ENCODE results near the gene FBXW4. TPM values are rescaled to one million over a fixed set of nuclear protein-coding genes. Genes with fewer than 3 reads are reported as not detected.

The FBXW4 gene
- total and polyA plus RNA-seq, 4 donors = 28.0 to 65.6 (median 54.5) TPM

DNA sequence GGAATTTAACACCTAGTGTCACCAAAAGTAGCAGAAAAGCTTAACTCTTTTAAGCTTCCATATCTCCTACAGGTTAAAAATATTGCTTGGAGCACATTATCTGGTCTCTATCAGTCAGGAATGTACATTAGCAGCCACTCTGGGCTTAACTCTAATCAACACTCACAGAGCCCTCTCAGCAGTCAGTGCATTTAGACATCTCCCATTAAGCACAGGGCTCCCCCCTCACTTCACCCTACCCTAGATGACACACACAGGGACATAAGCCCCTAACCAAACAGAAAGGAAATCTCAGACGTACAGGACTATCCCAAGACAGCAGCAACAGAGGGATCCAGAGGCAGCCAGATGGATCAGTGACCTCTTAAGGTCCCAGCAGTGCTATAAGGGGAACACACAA lies 26.4 kb downstream of the FBXW4 start:
- DNase-seq (no peak), ATAC-seq (ENCODE audit: insufficient read depth, low FRiP score) (no peak)
- TF ChIP-seq, protein P1, sequence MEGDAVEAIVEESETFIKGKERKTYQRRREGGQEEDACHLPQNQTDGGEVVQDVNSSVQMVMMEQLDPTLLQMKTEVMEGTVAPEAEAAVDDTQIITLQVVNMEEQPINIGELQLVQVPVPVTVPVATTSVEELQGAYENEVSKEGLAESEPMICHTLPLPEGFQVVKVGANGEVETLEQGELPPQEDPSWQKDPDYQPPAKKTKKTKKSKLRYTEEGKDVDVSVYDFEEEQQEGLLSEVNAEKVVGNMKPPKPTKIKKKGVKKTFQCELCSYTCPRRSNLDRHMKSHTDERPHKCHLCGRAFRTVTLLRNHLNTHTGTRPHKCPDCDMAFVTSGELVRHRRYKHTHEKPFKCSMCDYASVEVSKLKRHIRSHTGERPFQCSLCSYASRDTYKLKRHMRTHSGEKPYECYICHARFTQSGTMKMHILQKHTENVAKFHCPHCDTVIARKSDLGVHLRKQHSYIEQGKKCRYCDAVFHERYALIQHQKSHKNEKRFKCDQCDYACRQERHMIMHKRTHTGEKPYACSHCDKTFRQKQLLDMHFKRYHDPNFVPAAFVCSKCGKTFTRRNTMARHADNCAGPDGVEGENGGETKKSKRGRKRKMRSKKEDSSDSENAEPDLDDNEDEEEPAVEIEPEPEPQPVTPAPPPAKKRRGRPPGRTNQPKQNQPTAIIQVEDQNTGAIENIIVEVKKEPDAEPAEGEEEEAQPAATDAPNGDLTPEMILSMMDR (IDR thresholded peaks at IDR 0.05; ENCODE audit: control extremely low read depth, extremely low read depth) = no peak
- Histone ChIP-seq H3K27ac (ENCODE audit: low read depth in 1 of 2, low read length in 1 of 2) (no peak overlapping the region), H3K36me3 (ENCODE audit: control insufficient read depth in 4 of 4, insufficient read depth in 4 of 4, low read length in 4 of 4) (peaks cover 9 to 42% (median 32%) of the 10 kb centered on the region in 4 donors), H3K9ac (ENCODE audit: insufficient read depth in 1 of 2, low read length in 2 of 2) (no peak overlapping the region), H3K4me3 (no peak overlapping the region), H3K9me3 (ENCODE audit: control insufficient read depth in 4 of 4, insufficient read depth in 3 of 4, low read length in 3 of 4) (no peaks in the 10 kb centered on the region), H3K4me1 (ENCODE audit: control insufficient read depth in 5 of 5, insufficient read depth in 5 of 5, low read length in 5 of 5) (peaks cover 0 to 9% (median 0%) of the 10 kb centered on the region in 5 donors), H3K27me3 (ENCODE audit: control insufficient read depth in 3 of 3, insufficient read depth in 3 of 3, low read length in 2 of 3) (no peaks in the 10 kb centered on the region)
- 80 to 82% methylated on average over 1 of the region's 1 CpG for WGBS, 2 donors

DNA sequence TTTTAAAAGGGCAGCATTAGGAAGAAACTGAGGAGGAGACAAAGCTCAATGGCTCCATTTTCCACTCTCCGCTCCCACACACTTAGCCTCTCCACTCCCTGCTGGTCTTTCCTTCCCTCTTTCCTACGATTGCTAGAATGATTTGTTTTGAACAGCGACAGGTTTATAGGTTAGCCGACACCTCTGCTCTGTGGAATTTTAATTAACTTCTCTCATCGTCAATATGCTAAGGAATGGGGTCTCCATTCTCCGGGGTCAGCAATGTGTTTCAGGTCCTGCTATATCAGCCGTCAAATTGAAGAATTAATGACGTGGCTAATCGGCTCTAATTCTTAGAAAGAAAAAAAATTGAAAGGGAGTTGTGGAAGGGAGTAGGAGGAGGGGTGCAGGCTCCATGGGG lies 28.9 kb downstream of the FBXW4 start:
- TF ChIP-seq, protein P1 (IDR thresholded peaks at IDR 0.05; ENCODE audit: control extremely low read depth, extremely low read depth) = no peak
- no peaks in the 10 kb centered on the region for H3K27me3 ChIP-seq (ENCODE audit: control insufficient read depth in 3 of 3, insufficient read depth in 3 of 3, low read length in 2 of 3)
- no peak for DNase-seq
- peaks cover 0 to 9% (median 0%) of the 10 kb centered on the region in 5 donors for H3K4me1 ChIP-seq (ENCODE audit: control insufficient read depth in 5 of 5, insufficient read depth in 5 of 5, low read length in 5 of 5)
- ATAC-seq (ENCODE audit: insufficient read depth, low FRiP score) = no peak
- peaks cover 9 to 47% (median 33%) of the 10 kb centered on the region in 4 donors for H3K36me3 ChIP-seq (ENCODE audit: control insufficient read depth in 4 of 4, insufficient read depth in 4 of 4, low read length in 4 of 4)
- no peak overlapping the region for H3K9ac ChIP-seq (ENCODE audit: insufficient read depth in 1 of 2, low read length in 2 of 2)
- H3K9me3 ChIP-seq (ENCODE audit: control insufficient read depth in 4 of 4, insufficient read depth in 3 of 4, low read length in 3 of 4) = no peaks in the 10 kb centered on the region
- WGBS, 2 donors = 84 to 87% methylated on average over 9 of the region's 9 CpGs
- no peak overlapping the region for H3K4me3 ChIP-seq
- no peak overlapping the region for H3K27ac ChIP-seq (ENCODE audit: low read depth in 1 of 2, low read length in 1 of 2)

DNA sequence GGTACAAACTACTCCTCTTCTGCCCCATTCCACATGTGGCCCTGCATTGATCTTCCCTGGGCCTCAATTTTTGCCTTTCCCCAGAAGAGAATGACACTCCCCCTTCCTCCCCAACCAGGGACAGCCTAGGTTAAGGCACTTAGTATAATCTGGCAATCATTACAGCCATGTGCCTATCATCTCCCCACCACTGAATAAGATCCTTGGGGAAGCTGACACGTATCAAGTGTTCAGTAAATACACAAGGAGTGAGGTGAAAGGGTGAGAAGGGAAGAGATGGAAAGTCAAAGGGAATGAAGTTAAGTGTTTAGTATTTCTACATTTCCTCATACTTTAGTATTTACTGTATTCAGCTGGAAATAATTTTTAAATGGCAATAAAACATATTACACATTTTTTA lies 31.9 kb downstream of the FBXW4 start:
- no peaks in the 10 kb centered on the region for H3K27me3 ChIP-seq (ENCODE audit: control insufficient read depth in 3 of 3, insufficient read depth in 3 of 3, low read length in 2 of 3)
- peaks cover 9 to 46% (median 41%) of the 10 kb centered on the region in 4 donors for H3K36me3 ChIP-seq (ENCODE audit: control insufficient read depth in 4 of 4, insufficient read depth in 4 of 4, low read length in 4 of 4)
- DNase-seq (no peak), ATAC-seq (ENCODE audit: insufficient read depth, low FRiP score) (peak; percentile 45)
- H3K9ac ChIP-seq (ENCODE audit: insufficient read depth in 1 of 2, low read length in 2 of 2) = no peak overlapping the region
- no peaks in the 10 kb centered on the region for H3K9me3 ChIP-seq (ENCODE audit: control insufficient read depth in 4 of 4, insufficient read depth in 3 of 4, low read length in 3 of 4)
- no peak overlapping the region for H3K27ac ChIP-seq (ENCODE audit: low read depth in 1 of 2, low read length in 1 of 2)
- WGBS, 2 donors = 73 to 80% methylated on average over 1 of the region's 1 CpG
- H3K4me1 ChIP-seq (ENCODE audit: control insufficient read depth in 5 of 5, insufficient read depth in 5 of 5, low read length in 5 of 5) = peaks cover 0 to 3% (median 0%) of the 10 kb centered on the region in 5 donors
- H3K4me3 ChIP-seq = no peak overlapping the region
- TF ChIP-seq, protein P1 (IDR thresholded peaks at IDR 0.05; ENCODE audit: control extremely low read depth, extremely low read depth) = no peak

DNA sequence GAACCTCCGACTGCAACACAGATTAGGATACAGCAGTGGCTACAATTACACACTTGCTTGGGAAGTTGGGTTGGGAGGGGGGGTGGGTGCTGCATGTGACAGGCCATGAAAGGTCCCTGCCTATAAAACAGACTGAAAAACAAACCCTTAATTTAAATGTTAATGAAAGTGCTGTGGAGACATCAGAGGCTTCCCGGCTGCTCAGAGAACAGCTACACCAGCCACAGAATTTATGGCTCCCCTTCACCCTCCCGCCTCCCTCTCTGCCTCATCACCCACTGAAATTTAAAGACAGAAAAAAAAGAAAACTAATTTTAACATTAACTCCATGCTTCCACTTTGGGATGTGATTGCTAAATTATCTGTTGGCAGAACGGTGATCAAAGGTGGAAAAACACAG lies 34.7 kb downstream of the FBXW4 start:
- no peak for ATAC-seq (ENCODE audit: insufficient read depth, low FRiP score)
- Histone ChIP-seq H3K27ac (ENCODE audit: low read depth in 1 of 2, low read length in 1 of 2) (no peak overlapping the region), H3K4me1 (ENCODE audit: control insufficient read depth in 5 of 5, insufficient read depth in 5 of 5, low read length in 5 of 5) (peaks cover 0 to 3% (median 0%) of the 10 kb centered on the region in 5 donors), H3K36me3 (ENCODE audit: control insufficient read depth in 4 of 4, insufficient read depth in 4 of 4, low read length in 4 of 4) (peaks cover 6 to 46% (median 37%) of the 10 kb centered on the region in 4 donors), H3K27me3 (ENCODE audit: control insufficient read depth in 3 of 3, insufficient read depth in 3 of 3, low read length in 2 of 3) (no peaks in the 10 kb centered on the region), H3K4me3 (no peak overlapping the region), H3K9me3 (ENCODE audit: control insufficient read depth in 4 of 4, insufficient read depth in 3 of 4, low read length in 3 of 4) (no peaks in the 10 kb centered on the region), H3K9ac (ENCODE audit: insufficient read depth in 1 of 2, low read length in 2 of 2) (no peak overlapping the region)
- WGBS, 2 donors = 89 to 90% methylated on average over 4 of the region's 4 CpGs
- DNase-seq = no peak
- TF ChIP-seq, protein P1 (IDR thresholded peaks at IDR 0.05; ENCODE audit: control extremely low read depth, extremely low read depth) = no peak

Measured in lung (tissue), 12 donors.